Choroid plexus epithelial cell (primary cell): ENCODE results near the gene ARID5B.

Experiments used
- DNase-seq: peaks from one replicate; pipeline ENCODE4 v3.0.0-alpha.2; 2010; ENCODE audit warnings: low read depth
- H3K4me3 ChIP-seq: 2 replicates; pipeline ENCODE4 v1.5.1; 2011; ENCODE audit warnings: low read depth, mild to moderate bottlenecking, control low read depth, low read length, moderate library complexity
- CTCF ChIP-seq: conservative IDR thresholded peaks from 2 replicates; pipeline ENCODE4 v1.5.1; 2011; ENCODE audit warnings: low read depth, mild to moderate bottlenecking, control low read depth, inconsistent platforms, low read length, moderate library complexity

The ARID5B gene

DNA sequence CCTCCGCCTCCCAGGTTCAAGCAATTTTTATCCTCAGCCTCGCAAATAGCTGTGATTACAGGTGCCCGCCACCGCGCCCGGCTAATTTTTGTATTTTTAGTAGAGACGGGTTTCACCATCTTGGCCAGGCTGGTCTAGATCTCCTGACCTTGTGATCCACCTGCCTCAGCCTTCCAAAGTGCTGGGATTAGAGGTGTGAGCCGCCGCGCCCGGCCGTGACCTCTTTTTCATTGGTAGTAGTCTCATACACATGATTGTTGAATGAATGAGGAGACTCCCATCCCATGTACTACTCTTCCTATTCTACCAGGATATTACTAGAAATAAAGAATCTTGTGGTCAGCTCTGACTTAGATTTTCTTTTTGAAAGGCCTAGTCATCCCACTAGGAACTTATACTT, 56.8 kb downstream of the ARID5B start:
- no peak overlapping the region for H3K4me3 ChIP-seq
- no peak for DNase-seq

GRCh38 chr10:61958805-61959204, 57.3 kb downstream of the ARID5B start:
- H3K4me3 ChIP-seq, result no peak overlapping the region
- no peak for TF ChIP-seq CTCF
- no peak for DNase-seq

More for the DNA sequence above, 56.8 kb downstream of the ARID5B start:
- no peak for TF ChIP-seq CTCF

DNA sequence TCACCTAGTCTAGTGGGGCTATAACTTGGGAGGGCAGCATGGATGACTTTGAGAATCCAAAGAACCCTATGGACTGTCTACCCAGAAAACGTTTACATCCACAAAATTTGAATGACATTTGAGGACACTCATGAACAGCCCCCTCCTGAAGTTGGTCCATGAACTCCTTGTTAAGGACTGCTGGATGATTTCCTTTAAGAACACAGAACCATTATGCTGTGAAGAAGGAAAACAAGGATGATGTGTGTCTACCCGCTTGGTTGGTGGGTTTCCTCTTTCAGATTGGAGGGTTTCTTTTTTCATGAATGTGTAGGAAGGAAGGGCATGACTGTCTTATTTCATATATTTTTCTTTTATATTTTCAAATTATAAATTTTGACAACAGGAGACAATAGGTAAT, 58.3 kb downstream of the ARID5B start:
- H3K4me3 ChIP-seq, result no peak overlapping the region
- DNase-seq, result no peak

DNA sequence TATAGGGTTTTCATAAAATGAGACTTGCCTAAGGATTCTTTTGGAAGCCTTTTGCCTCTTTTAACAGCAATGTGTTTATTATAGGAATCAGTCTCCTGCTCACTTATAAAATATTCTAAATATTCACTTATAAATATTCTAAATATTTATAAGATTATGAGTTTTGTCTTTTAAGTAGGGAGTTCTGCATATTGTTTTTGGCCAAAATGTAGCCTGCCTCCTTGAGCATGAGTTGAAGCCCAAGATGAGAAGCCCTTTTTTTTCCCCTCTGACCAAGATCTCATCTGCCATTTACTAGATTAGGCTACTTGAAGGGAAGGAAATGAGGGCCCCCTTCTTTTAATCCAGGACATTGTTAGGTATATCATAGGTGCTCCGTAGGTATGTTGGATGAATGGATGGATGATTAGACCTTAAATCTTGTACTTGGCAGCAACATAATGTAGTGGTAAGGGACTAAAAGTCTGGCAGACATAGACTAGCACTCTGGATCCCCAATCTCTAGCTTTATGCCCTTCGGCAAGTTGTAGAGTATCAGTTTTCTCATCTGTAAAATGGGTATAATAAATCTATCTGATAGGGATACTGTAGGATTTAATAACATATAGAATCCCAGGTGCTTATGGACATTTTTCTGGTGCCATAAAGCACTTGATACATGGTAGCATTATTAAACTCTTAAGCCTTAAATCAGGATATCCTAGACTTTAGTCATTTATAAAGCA, 59.1 kb downstream of the ARID5B start:
- H3K4me3 ChIP-seq, result no peak overlapping the region
- TF ChIP-seq CTCF, result no peak
- no peak for DNase-seq

More for the DNA sequence above, 58.3 kb downstream of the ARID5B start:
- no peak for TF ChIP-seq CTCF

GRCh38 chr10:61961278-61961677, 59.8 kb downstream of the ARID5B start:
- no peak for DNase-seq
- TF ChIP-seq CTCF, result no peak
- H3K4me3 ChIP-seq, result no peak overlapping the region

- DNase-seq, result no peak
- H3K4me3 ChIP-seq, result no peak overlapping the region
- TF ChIP-seq CTCF, result no peak
Observed at GRCh38 chr10:61962971-61963370, 61.5 kb downstream of the ARID5B start.

DNA sequence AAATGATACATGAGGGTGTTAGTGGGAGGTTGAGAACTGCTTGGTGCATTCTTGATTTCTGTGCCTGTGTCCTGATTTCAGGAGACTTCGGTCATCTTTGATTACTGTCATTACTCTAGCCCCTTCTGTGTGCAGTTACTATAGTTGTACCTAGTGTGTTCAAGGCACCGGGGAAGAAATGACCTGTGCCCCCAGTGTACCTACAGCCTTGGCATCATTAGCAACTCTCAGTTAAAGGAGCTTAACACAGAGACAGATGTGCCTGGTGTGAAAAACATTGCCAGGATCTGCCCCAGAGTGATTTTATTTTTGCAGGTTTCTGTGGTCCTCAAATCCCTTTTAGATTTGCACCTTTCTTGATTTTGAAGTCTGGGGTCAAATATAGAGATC, 62.2 kb downstream of the ARID5B start:
- no peak for TF ChIP-seq CTCF
- DNase-seq, result no peak
- no peak overlapping the region for H3K4me3 ChIP-seq
